ENCODE data around the gene EEF2KMT.
"Not testable (repeated sequence)": the region's sequence is repeated elsewhere in the genome, so short reads cannot be mapped to it uniquely, and the experiment has no call there.

EEF2KMT gene

DNA sequence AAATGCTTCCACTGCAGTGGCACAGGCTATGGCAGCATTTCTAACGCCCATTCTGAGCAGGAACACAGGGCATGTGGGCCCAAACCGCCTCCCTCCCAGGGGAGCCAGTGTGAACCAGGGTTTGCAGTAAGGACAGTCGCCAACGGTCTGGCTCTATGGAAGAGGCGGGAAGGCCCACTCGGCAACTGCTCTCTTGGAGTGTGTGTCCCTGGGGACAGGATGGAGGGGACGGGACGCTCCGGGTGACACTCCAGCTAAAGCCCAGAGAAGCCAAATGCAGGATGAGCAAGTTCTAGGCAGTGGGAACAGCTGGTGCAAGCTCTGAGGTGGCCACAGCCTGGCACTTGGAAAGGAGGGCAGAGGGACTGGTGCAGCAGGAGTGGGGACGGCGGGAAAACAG is 3.8 kb downstream of the EEF2KMT start:
- not testable (repeated sequence) for DNase-seq

DNA sequence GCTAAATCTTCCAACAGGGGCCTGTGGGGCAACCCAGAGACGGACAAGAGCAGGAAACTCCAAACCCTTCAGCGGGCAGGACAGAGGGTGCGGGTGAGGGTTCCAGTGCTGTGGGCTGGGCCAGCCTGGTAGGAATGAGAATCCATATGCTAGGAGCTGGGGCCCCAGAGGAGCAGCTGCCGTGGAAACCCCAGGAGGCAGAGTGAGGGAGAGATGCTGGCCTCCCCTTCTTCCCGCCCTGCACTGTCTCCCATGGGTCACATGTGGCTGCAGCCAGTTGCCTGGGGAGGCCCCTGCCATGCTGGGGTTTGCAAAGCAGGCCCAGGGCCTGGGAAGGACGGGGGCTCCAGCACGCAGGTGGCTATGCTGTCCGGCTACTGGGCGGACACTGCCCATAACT is 4.5 kb downstream of the EEF2KMT start:
- DNase-seq: not testable (repeated sequence)

DNA sequence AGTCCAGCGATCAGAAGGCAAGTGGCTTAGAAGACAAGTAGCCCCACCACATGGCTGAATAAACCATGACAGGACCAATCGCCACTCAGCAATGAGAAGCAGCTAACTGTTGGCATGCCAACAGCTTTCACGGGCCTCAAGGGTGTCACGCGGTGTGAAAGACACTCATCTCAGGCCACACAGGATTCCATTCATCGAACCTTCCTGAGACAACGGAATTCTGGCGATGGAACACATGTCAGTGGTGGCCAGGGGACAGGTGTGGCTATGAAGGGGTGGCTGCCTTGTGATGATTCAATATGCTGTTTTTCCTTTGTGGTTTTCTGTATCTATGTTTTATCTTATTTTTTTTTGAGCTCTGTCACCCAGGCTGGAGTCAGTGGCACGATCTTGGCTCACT is 7.0 kb downstream of the EEF2KMT start:
- DNase-seq: not testable (repeated sequence)

DNA sequence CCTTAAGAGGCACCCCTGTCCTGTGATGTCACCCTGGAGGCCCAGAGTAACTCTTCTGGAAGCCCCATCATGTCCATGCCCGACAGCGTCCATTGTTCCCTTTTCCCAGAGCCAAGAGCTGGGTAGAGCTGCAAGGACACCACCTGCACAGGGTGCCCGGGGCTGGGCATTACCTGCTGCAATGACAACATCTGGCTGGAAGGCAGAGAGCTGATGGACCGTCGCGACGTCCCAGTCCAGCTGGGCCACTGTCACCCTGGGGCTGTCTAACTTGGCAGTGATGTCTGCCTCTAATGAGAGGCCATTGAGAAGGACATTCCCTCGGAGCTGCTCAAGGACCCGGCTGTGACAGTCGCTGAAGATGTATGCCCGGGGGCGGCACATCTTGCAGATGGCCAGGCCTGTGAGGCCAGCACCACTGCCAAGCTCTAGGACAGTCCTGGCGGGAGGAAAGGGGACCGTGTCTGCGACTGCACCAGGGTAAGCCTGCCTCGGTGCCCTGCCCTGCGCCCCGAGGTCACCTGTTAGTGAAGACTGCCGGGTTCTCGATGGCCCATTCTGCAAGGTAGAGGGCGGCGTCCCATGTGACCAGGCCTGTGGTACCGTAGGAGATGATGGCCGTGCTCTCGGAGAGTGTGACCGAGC is 7.6 kb downstream of the EEF2KMT start:
- DNase-seq: not testable (repeated sequence)

DNA sequence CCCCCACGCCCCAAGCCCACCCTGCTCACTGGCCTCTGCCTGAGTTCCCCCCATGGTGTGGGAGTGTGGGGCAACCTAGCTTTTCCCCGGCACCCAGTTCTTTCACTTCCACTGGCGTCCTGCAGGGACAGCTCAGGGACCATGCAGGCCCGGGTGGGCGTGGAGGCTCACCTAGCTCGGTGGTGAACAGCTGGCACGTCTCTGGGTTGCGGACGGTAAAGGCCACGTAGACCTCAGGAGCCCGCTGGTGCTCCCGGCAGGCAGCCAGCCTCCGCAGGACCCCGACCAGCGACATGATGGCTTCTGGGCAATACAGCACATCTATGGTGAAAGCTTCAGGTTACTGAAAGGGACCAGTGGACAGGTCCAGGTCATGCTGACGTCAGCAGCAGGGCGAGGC is 8.7 kb downstream of the EEF2KMT start:
- not testable (repeated sequence) for DNase-seq

DNA sequence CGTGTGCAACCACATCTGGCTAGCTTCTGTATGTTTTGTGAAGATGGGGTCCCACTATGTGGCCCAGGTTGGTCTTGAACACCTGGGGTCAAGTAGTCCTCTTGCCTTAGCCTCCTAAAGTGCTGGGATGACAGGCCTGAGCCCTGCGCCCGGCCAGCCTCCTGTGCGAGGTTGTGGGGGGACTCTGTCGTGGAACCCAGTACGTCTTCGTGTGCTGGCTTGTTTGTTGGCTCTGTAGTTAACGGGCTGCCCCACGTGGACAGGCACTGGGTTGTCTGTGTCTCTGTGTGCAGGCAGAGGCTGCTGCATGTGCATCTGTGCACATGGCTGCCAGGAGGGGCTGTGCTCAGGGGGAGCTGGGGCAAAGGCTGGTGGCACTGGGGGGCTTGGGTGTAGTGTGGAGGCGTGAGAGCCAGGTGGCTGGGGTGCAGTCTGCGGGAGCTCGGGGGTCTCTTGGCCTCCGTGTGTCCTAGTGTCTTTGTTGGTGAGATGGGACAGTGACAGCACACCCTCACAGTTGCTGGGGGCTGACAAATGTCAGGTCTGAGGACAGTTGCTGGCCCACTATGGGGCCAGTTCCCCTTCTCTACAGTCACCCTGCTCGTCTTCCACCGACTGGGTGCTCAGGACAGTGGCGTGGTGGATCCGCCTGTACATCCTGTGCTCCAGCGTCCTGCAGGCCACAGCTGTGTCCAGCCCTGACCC is 9.4 kb downstream of the EEF2KMT start:
- DNase-seq: not testable (repeated sequence)

DNA sequence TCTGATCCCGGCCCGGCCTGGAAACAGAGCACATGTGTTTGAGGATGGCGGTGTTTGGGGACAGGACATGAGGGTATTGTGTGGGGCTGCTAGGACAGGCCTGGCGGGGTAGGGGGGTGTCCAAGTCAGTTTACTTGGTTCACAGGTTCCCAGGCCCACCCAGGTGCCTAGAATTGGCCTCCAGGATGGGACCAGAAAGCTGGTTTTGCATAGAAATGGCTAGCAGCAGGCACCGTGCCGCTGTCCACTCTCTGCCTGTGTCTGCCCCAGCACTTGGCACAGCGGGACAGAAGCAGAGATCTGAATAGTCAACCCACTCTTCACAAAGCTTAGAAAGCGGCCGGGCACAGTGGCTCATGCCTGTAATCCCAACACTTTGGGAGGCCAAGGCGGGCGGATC is 11.9 kb downstream of the EEF2KMT start:
- DNase-seq: not testable (repeated sequence)

DNA sequence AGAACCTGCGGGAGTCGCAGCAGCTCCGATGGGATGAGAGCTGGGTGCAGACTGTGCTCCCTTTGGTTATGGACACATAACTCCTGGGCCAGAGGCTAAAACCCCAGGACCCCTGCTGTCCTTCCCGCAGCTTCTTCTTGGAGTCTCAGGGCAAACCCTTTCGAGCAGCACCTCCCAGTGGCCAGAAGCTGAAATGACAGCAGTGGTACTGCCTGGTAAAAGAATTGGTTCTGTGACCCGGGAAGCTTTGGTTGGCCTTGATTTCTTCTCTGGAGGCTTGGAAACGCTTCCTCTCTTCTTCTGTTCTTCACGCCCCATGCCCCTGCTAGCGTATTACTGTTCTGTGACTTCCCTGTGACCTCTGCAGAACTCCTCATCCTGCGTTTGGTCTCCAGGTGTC is 12.8 kb downstream of the EEF2KMT start:
- DNase-seq: peak; percentile 28

DNA sequence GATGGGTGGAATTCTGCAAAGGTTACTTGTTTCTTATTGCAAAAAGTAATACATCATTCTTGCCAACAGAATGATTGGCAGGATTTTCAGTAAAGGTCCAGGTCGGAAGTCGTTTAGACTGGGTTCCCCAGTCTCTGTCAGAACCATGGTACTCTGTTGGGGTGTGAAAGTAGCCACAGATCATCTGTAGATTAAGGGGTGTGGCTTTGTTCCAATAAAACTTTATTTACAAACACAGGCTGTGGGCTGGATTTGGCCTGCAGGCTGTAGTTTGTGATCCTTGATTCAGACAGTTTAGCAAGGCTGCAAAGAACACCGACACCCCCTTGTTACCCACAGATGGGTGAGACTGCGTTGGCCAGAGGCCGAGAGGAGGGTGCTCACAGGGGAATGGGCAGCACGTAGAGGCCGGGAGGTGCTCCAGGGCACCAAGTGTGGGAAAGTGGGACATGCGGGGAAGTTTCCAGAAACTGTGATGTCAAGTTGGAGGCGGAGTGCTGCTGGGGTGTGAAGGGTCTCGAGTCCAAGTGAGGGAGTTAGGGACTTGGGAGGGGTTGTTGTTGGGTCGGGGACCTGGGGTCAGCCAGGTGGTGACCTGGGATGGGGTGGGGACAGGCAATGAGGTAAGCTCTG is 13.4 kb downstream of the EEF2KMT start:
- not testable (repeated sequence) for DNase-seq

DNA sequence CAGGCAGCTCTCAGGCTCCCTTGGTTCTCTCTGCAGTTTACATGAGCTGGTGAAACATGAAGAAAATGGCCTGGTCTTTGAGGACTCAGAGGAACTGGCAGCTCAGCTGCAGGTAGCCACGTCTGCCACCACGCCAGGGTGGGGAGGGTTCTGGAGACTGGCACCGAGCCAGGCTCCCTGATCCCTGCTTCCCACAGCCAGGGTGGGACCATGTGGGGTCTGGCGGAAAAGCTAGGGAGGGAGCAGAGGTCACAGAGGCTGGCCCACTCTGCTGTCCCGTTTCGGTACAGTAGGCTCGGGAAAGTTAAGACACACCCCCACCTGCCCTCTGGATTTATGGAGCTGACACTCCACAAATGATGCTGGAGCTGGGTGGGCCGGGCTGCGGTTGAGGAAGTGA is 13.9 kb downstream of the EEF2KMT start:
- DNase-seq: not testable (repeated sequence)

DNA sequence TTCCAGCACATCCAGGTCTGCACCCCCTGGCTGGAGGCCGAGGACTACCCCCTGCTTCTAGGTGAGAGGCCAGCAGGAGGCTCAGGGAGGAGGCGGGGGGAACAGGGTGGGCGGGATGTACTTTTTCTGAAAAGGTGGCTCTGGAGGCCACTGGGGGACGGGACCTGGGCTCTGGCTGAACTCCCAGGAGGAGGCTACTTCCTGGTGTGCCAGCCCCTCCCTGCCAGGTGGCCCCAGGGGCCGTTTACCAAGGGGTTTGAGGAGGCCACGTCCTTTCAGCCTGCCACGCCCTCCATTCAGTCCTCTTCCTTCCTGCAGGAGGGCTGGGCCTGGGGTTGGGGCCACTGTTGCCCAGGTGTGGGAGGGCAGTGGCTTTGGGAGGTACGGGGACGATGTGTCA is 16.6 kb downstream of the EEF2KMT start:
- not testable (repeated sequence) for DNase-seq

DNA sequence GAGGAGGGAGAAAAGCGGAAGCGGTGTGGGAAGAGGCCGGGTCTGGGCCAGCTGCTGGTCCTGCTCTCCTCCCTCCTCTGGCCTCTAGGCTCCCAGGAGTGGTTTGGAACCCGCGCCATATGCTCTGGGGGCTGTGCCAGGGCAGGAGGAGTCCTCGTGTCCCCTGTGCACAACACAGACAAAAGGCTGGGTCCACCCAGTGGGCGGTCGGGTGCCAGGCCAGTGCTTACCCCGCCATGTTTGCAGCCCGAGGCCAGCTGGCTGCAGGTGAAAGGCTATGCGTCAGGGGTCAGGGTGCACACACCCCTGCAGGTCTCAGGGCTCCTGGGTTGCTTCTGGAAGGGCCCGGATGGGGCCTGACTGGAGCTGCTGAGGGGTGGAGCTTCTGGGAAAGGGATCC is 17.1 kb downstream of the EEF2KMT start:
- DNase-seq: not testable (repeated sequence)

DNA sequence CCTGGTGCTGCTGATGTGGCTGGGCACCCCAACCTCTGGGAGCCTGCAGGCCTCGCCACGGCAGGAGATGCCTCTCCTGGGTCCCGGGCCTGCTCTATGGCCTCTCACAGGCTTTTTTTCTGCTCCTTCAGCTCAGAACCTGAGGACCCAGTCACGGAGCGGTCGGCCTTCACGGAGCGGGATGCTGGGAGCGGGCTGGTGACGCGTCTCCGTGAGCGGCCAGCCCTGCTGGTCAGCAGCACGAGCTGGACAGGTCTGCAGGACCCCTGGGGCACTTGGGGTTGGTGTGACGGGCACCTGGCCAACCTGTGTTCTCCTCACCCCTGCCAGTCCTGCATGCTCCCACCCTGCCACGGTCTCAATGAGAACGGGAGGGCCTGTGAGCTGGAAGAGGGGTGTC is 19.0 kb downstream of the EEF2KMT start:
- no peak for DNase-seq

DNA sequence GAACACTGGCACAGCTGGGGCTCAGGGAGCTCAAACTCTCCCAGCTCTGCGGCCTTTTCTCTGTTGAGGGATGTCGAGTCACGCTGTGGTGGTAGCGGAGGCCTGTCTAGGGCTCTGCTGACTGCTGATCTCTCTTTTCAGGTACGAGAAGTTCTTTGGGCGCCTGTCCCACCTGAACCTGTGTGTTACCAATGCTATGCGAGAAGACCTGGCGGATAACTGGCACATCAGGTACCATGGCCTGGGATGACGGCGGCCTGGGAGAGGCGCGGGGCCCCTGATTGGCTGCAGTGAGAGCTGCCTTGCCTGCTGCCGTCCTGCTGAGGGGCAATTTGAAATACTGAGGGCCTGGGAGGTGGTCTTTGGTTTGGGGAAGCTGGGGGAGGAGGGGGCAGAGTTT is 20.3 kb downstream of the EEF2KMT start:
- DNase-seq: no peak

DNA sequence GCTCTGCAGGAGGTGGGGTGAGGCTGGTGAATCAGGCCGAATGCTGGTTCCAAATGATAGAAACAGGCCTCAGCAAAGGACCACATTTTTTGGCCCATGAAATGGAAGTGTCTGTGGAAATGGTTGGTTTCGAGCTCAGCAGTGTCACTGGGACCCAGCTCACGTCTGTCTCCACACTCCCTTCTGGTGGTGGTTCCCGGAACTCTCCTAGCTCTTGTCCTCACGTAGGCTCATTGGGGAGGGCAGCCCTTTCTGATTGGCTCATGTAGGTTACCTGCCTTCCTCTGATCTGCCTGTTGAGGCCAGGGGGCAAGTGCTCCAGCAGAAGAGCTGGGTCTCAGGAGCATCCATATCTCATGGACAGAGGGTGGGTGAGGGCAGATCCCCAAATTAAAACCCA is 22.0 kb downstream of the EEF2KMT start:
- DNase-seq: no peak

DNA sequence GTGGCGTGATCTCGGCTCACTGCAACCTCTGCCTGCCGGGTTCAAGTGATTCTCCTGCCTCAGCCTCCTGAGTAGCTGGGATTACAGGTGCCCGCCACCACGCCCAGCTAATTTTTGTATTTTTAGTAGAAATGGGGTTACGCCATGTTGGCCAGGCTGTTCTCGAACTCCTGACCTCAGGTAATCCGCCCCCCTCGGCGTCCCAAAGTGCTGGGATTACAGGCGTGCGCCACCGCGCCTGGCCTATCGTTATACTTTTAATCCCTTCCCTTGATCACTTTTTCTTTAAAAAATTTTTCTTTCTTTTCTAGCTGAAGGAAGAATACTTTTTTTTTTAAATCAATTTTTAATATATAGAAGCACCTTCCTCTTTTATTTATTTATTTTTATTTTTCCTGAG is 23.8 kb downstream of the EEF2KMT start:
- not testable (repeated sequence) for DNase-seq

DNA sequence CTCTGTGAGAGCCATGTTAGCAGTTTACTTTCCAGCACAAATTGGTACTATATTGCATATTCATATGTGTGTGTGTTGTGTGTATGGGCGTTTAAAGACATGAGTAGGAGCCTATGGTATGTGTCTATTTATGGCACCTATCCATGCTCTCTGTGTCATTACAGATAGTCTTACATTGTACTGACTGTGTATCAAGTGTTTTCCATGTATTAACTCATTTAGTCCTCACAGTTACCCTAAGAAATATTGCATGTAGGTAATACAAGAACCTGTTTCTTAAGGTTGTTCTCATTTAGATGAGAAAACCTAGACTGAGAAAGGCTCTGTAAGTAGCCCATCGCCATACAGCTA is 24.3 kb downstream of the EEF2KMT start:
- DNase-seq: peak; percentile 28

DNA sequence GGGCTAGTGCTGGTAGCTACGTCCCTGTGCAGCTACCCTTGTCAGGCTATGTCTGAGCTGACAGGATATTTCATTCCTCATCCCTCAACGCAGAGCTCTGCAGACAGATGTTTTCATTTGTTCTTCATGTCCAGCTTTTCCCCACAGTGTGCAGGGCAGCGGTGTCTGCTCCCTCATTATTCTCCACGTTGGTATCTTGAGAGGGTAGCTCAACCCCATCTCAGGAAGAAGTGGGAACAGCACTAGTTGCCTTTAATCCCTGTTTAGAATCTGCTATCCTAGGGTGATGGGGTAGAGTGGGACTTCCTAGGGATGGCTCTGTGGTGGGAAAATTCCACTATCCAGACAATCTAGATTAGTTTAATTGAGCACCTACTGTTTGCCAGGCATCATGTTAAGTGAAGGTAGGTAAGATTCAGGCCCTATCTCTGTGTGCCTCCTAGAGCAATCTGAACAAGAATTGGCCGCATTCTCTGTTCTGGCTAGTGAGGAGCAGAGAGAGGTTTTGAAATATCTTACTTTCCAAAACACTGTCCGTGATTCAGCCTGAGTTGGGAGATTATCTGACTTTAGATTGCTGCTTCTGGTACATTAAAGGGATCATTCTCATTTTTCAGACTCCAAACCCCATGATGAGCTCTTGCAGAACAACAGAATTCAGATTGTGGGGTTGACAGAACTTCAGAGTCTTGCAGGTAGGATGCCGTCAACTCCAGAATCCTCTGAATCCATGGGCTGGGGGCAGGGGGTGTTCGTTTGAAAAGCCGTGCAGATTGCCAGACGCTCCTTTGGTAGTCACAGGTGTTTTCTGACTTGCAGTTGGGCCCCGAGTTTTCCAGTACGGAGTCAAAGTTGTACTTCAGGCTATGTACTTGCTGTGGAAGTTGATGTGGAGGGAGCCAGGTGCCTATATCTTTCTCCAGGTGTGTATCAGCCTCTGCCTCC is 25.0 kb downstream of the EEF2KMT start:
- no peak for DNase-seq

DNA sequence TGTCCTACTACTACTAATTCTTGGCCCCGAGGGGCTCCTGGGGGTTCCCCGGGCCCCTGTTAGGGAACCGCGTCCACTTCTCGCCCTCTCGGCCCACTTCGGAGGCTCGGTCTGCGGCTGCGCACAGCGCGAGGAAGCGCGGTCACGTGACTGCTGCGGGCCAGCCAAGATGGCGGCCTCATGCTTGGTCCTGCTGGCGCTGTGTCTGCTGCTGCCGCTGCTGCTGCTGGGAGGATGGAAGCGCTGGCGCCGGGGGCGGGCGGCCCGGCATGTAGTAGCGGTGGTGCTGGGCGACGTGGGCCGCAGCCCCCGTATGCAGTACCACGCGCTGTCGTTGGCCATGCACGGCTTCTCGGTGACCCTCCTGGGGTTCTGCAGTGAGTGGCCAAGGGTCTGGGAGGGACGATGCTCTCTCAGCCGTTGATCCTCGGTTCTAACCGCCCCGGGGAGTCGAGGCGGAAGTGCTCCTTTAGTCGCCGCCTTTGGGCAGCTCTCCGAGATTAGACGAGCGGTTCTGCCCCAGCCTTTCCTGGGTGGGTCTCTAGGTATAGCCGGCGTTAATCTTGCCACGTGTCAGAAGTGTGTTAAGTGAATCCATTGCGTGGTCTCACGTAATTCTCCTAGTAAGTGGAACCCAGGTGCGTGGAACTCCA is 25.8 kb downstream of the EEF2KMT start, which contains the start of gene ALG1:
Gene ALG1, plus strand, starts transcription at position 163 of the 653 bp plus-strand sequence. Its CDS starts 7 bp downstream, at position 170.
- DNase-seq: peak; percentile 82

DNA sequence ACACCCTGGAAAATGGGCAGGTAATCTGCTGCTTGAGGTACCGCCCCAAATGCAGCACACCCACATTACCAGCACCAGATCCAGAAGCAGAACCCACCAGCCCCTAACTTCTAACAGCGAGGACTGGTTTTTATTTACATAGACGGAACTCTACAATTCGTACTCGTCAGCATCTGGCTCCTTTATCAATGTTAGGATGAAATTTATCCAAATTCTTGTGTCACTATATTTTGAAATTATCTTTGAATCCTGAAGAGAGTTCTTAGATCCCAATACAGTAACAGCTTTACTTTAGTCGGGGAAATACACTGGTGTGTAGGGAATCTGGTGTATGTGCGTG is 26.3 kb downstream of the EEF2KMT start:
- no peak for DNase-seq

DNA sequence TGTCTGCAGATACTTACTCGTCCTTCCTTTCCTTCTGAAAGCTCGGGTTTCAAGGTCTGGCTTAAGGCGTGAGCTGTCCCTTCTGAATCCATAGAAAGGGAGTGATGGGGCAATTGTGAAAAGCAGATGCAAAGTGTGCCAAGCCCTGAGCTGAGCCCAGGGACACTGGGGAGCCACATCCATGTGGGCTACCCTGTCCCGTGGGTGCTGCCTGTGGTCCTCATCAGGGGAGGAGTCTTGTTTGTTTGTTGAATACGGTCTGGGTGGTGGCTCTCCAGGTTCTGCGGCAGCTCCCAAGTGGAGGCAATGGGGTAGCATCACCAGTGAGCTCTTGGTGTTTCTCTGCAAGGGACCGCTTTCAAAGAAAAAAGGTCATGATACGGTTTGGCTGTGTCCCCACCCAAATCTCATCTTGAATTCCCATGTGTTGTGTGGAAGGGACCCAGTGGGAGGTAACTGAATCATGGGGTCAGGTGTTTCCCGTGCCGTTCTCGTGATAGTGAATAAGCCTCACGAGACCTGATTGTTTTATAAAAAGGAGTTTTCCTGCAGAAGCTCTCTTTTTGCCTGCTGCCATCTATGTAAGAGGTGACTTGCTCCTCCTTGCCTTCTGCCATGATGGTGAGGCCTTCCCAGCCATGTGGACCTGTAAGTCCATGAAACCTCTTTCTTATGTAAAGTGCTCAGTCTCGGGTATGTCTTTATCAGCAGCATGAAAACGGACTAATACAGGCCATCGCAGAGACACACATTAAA is 27.0 kb downstream of the EEF2KMT start:
- DNase-seq: no peak

DNA sequence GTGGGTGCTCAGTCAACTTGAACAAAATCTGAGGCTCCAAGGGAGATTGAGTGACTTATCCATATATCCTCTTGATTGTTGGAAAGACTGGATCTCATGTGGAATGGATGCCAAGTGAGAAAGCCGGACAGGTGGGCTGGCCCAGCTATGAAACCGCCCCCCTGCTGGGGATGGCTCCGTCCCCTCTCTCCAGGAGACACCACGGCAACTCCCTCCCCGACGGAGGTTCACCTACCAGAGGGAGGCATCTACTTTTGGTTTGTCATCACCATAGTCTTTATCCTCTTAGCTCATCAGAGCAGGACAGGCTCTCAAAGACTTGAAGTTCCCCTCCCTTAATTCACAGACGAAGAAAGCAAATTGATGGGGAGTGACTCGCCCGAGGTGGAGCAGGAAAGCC is 27.7 kb downstream of the EEF2KMT start:
- DNase-seq: no peak
